Epidermal melanocyte (primary cell): ENCODE measurements around the gene FBXW11.
A peak's percentile ranks its signal among the peaks of the same experiment; 100 is the strongest.
"Not testable (repeated sequence)": the region's sequence is repeated elsewhere in the genome, so short reads cannot be mapped to it uniquely, and the experiment has no call there.

Source experiments
- DNase-seq: peaks from one replicate; pipeline ENCODE4 v3.0.0; 2011; ENCODE audit warnings: low spot score; ENCODE audit not compliant: insufficient read length

FBXW11 gene

DNA sequence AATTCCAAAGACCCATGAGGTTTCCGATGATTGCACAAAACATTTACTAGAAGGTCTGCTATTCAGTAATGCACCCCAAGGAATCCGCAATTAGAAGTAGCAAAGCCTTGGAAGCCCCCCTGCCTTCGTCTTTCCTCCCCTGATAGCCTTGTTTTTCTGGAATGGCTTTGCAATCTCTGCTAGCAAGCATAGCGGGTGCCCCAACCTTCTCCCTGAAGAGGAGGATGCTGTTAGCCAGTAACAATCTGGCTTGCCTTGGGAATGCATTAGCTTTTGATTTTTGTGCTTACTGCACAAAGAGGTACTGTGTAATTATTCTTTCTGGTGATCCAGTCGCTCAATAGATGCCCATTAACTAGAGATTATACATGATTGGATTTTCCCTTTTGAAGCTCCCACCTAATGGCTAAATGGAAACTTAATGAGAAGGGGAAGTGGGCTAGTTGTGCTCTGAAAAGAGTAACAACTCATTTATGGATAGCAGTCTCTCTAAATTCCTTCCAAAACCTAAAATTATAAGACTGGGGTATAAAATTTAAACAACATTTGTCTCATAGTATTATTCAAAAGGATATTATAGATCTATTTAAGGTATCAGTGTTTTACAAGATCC, 91.6 kb downstream of the FBXW11 start:
- no peak for DNase-seq

DNA sequence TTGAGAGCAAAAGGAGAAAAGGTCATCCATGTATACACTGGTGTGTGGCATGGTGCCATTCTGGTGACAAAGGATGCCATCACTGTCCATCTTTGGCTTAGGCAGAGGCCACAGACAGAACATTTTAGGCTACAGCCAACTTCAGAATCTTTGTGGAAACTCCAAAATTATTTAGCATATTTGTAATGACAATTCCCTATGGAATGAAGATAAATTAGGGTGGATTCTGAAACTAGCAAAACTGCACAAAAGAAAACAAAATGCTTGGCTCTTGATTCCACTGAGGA, 92.5 kb downstream of the FBXW11 start:
- DNase-seq = no peak

DNA sequence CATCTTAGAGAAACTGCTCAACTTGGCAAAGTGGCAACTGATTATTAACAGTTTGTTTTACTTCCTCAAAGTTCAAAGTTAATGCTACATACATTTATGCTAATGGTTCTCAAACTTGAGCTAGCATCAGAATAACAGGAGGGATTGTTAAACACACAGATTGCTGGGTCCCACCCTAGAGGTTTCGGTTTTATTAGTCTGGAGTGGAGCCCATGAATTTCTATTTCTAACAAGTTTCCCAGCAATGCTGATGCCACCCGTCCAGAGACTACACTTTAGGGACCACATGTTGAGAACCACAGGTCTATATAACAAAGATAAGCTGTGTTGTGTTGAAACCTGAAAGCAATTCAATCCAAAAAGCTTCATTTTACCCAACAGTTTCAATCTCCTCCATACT, 95.3 kb downstream of the FBXW11 start:
- no peak for DNase-seq

DNA sequence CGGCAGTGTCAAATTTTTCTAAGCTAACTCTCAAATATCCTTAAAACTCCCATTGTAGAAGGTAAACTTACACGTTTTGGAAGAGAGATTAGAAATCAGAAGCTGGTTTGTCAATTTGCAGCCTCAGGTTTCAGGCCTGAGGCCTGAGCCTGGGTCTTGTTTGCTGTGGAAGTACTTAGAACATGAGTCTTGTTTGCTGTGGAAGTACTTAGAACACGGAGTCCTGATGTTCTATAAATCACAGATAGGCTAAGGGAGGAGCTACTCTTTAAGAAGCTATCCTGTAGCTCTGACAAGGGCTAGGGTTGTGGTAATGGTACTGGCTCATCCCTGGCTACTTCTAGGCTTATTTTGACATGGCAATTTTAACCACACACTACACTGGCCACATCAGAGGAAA, 97.8 kb downstream of the FBXW11 start:
- DNase-seq = no peak

DNA sequence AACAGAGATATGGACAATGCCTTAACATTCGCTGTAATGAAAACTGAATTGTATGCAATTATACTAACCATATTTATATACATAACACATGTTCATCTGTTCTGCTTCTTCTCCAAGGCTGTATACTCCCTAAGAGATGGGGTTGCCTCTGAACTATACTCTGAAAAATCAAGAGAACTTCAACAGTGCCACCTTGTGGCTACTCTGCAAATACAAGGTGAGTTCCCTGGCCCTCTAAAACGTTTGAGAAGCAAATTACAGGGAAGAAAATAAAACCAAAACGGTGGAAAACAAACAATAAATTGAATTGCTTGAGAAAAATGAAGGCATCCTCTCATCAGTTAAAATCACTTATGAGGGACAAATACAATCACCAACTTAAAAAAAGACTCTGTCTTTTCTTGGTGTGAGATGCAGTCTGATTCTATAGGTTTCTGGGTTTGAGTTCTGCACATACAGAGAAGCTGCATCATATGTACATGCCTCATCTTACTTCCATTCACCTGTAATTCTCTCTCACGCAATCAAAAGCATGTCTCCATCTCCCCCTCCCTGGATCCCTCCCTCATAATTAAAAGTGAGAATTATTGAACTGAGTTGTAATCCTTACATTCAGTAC, 98.6 kb downstream of the FBXW11 start:
- peak; percentile 27 for DNase-seq

DNA sequence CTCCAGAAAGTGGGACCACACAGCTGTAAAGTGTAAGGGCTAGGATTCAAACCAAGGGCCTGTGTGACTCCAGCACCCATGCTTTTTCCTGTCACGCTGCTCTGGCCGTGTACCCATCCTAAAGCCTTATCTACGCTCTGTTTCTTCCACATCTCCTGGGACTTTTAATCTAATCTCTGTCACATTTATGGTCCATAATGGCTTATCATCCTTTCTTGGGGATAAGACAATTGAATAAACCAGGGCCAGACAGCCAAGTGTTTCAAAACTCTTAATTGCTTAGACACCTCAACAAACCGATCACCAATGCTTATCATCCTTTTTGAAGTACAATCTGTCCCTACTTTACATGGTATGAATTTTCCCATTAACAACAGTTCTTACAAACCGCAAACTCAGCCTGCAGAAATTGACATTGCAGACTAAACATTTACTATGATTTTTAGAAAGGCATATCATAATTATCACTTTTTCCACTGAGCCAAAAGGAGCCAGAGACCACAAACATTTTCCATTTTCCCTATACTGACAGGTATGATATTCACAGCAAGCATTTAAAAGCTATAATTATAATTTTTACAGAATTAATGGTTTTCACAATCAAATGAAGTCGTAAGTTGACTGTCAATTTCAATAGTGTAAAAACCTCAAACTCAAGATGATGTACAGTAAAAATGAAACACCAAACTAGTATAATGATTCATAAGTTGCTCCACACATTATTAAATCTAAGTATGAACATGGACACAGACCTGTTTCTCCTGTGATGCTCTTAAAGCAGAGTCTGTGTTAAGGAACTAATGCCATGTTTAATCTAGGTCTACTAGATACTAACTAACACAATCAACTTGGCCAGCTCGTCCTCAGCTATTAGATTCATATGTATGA, 99.5 kb downstream of the FBXW11 start:
- DNase-seq = no peak

DNA sequence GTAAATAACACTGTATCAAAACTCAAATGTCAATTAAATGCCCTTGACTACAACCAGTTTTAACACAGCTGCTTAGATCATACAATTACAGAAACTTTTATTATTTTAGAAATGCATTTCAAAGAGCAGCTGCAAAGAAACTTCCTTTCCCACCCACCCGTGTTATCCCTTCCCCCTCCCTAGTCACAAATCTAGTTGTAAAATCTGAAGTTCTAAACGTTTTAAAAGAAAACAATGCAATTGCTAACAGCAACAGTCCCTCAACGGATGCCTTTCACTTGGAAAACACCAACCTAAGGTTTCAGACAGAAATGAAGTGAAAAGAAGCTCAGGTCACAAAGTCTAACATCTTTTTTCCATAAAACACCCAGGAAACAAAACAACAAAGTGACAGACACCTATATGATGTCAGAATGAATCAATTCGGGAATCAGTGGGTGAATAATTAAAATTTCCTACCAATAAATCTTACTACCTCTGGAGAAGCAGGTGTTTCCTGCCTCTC, 100.3 kb downstream of the FBXW11 start:
- no peak for DNase-seq

DNA sequence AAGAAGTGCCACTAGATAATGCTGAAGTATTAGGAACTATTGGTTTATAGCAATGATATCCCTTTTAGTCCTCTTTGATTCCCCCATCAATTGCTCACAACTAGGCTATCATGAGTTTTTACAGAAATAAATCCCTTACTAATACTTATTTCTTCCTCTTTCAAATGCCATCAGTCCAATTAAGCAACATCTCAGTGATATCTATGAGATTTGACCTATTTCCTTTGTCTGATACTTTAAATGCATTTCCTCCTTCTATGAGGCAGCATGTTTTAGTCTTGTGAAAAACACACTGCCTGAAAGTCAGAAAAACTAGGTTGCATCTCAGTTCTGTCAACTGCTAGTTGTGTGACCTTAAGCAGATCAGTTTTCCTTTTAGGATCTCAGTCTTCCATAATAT, 101.6 kb downstream of the FBXW11 start:
- no peak for DNase-seq

DNA sequence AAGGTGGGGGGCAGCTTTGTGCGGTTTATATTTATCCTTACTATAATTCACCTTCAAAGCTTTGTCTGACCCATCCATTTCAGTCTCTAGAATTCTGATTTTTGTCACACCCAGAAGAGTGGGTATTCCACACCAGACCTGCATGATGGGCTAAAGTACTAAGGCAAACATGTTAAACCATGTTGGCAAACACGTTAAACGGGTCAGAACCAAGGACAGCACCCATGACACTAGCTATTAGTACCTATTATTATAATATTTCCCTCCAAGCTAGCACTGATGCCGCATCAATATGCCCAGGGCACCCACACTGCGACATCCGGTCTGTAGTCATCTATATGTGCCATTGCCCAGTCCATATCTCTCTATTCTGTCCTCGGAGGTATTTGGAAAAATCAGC, 104.7 kb downstream of the FBXW11 start:
- DNase-seq = no peak

DNA sequence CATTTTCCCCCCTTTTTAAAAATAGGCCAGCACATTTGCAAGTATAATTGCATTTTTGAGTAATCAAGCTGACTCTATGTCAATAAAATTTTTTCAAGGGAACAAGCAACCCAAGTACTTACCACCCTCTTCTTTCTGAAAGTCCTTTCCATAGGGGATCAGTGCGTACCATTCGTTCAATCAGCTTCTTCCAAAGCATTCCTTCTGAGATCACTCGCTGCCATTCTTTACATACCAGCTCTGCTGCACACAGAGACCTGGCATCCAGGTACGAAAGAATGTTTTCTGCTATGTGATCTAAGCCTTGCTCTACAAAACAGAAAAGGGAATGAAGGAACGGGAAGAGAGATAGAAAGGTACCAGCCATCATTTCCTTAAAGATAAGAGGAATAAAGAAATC, 106.6 kb downstream of the FBXW11 start:
- no peak for DNase-seq

DNA sequence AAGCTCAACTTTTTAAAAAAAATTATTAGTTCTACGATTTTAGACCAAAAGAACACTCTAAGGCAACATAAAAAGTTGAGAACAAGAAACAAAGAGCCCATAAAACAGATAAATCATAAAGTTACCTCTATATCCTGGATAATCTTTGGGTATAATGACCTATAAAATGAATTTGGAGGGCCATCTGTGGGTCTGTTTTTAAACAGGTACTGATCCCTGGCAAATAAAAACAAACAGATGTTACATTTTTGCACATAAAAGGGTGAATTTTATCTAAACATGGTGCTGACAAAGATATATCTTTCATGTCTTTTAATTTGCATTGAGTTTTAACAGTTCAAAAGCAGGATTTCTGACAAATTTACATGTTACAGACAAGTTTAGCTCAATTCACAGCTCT, 107.6 kb downstream of the FBXW11 start:
- no peak for DNase-seq

DNA sequence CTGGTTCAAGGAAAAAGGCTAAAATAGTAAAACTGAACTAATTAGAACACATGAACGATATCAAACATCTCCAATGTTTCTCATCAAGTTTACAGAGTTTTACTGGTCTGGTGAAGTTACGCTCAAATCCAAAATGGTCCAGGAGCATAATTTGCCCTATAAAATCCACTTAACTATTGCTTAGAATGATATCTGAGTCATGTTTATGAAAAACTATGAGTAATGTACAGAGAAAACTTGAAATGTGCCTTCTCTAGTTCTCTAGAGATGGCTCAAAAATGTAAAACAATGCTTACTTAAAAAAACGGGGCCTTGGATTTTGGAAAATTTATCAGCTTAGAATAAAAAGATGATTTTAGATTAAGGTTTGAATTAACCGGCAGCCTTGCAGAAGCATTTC, 108.1 kb downstream of the FBXW11 start:
- no peak for DNase-seq

DNA sequence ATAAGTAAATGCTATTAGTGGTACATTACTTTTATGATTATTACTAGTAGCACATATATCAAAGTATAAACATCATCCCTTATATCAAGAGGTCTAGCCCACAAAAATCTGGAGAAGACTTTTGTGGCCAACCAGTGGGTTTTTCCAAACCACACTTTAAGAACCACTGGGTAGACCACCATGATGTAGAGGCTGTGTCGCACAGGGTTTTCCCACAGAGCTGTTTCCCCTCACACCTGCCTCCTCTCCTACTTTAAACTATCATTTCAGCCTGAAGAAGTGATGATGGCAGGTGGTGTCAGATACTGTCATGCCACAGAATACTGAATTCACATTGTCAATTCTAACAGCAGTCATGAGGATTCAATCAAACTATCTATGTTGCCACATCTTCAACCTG, 109.2 kb downstream of the FBXW11 start:
- DNase-seq = no peak

DNA sequence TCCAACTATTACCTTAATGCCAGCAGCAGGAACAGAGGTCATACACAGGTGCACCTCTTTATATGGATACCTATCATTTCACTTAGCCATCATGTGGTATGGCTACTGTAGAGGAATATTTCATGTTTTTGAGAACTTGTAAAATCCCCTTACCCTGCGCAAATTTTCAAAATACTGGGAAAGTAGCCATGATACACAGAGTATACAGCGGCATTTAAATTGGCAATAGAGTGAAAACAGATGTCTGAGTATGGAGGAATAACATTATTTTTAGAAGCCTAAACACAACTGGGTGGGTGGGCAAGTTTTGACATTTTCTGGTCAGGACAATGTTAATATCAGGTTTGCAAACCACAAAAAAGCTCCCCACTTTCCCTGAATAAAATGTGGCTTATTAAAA, 111.4 kb downstream of the FBXW11 start:
- no peak for DNase-seq

DNA sequence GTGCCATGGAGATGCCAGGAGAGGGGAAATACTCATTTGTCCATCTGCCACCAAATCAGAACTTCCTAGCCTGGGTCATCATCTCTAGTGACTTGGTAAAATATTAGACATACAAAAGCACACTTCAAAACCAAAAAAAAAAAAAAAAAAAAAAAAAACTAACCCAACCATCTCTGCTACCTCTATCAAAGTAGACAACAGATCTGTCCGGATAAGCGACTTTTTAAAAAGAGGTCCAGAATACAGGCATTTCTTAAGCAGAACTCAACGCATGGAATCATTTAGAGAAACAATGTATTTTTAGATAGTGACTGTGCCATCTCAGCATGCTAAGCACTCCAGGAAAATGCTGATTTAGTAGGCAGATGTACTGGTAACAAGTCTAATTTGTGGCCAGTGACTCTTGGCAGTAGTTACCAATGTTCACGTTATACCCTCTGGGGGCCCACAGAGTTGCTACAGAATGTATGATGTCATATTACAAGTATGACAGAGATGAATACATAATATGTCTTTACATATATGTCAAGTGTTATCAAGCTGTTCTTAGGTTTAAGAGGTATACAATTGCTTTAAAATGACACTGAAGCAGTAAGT, 113.0 kb downstream of the FBXW11 start:
- DNase-seq = no peak

DNA sequence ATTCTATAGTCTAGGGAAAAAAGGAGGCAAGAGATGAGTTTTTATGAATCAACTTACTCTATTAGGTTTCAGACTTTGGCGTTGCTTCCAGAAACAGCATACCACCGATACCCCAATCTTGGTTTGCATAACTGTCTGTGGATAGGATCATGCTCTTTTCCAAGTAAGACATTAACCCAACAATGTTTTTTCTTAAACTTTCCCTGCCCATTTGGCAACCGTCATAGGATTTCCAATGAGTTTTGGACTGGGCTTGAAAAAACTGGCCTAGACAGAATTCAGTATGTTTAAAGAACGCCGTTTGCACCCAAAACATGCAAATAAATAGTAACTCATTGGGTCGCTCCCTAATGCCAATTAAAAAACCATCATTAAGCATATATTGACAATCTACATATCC, 114.8 kb downstream of the FBXW11 start:
- DNase-seq = no peak

DNA sequence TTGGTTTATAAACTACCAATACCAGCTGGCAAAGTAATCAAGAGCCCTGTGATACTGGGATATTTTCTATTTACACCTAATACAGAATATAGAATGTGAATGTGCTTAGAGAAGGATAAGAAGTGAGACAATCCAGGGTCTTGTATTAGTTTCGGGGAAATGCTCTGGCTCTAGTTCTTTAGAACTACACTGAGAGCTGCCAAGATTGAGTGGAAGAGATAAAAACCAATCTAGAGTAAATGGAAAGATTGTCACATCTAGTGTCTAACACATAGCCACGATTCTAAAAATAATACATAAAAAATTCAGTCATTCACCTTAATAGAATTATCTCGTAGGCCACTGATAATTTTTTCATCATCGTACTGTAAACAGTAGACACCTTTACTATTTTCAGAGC, 115.3 kb downstream of the FBXW11 start:
- no peak for DNase-seq

DNA sequence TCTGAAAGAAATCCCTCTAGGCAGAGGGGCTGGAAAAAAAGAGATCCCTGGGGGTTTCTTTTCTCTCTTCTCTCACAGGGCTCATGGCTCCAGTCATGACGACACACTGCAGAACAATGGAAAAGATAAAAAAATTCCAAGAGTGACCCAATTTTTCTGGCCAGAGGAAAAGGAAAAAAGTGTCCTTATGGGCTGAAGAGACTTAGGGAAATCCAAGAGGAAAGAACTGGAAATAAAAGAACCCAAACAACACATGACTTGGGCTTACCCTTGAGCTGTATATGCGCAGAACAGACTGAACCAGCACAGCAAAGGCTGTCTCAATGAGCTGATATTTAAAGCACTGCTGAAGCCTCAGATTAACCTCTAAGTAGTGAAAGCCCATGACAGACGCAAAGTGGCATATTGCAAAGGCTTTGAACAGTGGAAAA, 118.4 kb downstream of the FBXW11 start:
- no peak for DNase-seq

DNA sequence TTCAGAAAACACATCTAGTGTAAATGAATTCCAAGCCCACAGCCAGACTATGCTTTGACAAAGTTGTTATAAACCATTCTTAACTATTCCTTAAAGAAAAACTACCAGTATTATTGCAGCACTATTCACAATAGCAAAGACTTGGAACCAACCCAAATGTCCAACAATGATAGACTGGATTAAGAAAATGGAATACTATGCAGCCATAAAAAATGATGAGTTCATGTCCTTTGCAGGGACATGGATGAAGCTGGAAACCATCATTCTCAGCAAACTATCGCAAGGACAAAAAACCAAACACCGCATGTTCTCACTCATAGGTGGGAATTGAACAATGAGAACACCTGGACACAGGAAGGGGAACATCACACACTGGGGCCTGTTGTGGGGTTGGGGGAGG, 120.4 kb downstream of the FBXW11 start:
- not testable (repeated sequence) for DNase-seq

DNA sequence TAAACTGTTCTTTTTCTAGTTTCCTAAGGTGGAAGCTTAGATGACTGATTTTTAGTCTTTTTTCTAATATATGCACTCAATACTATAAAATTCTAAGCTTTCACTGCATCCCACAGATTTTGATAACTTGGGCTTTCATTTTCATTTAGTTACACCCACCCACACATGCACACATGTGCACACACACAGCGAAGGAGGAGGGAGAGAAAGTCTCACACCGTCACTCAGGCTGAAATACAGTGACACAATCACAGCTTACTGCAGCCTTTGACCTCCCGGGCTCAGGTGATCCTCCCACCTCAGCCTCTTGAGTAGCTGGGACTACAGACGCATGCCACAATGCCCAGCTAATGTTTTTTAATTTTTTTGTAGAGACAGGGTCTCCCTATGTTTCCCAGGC, 124.3 kb downstream of the FBXW11 start:
- DNase-seq = no peak

DNA sequence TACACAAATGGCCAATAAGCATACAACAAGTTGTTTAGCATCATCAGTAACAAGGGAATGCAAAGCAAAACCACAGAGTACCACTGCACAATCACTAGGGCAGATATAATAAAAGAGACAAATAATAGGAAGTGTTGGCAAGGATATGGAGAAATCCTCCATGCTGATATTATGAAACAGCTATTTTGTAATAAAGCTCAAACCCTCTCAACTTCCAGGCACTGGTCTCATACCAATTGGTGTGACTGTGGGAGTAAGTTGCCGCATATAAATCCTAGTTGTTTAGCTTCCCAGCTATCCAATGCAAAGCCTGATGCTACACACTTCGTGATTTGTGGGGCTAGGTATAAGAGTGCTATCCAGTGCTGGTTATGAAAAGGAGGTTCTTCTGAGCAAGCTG, 132.2 kb downstream of the FBXW11 start:
- no peak for DNase-seq

DNA sequence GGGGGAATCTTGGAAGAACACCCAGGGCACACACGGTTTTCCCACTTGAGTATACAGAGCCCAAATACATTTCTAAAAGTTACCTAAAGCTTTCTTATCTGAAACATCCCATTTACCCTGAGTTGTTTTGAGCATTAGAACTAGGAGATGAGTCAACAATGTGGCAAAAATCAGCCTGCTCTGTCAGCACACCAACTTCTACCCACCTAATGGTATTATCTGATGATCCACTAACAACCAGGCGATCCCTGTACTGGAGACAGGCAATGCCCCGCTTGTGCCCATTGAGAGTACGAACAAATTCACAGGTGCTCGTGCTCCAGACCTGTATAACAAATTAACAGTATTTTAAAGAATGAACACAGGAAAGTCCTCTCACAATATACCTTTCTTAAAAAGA, 133.8 kb downstream of the FBXW11 start:
- no peak for DNase-seq
